HK-2 (cell line): ENCODE results near the gene MVD.

Experiments used
- DNase-seq: peaks from one replicate; pipeline ENCODE4 v3.0.0-alpha.2; 2018; ENCODE audit not compliant: unreplicated experiment

Gene MVD

GRCh38 chr16:88655733-88656281, 7.1 kb downstream of the MVD start:
- DNase-seq: peak; percentile 28

GRCh38 chr16:88655053-88655732, 7.7 kb downstream of the MVD start:
- no peak for DNase-seq

GRCh38 chr16:88654363-88655052, 8.4 kb downstream of the MVD start:
- no peak for DNase-seq

GRCh38 chr16:88653596-88654362, 9.1 kb downstream of the MVD start:
- no peak for DNase-seq

GRCh38 chr16:88653101-88653500, 9.8 kb downstream of the MVD start:
- no peak for DNase-seq

- DNase-seq: no peak
These were observed 10.2 kb downstream of the MVD start for GRCh38 chr16:88652762-88653063.

GRCh38 chr16:88651989-88652761, 10.7 kb downstream of the MVD start:
- no peak for DNase-seq

- peak; percentile 92 for DNase-seq
These were observed 11.5 kb downstream of the MVD start for GRCh38 chr16:88651276-88651988.

- DNase-seq: peak; percentile 89
These were observed 12.1 kb downstream of the MVD start, which contains the start of gene CYBA for GRCh38 chr16:88650749-88651275. CYBA (minus strand) TSS chr16:88651053; CDS start chr16:88651013, 40 bp downstream.

- DNase-seq: peak; percentile 54
These were observed 12.8 kb downstream of the MVD start for GRCh38 chr16:88649924-88650748.

GRCh38 chr16:88649195-88649923, 13.5 kb downstream of the MVD start:
- peak; percentile 27 for DNase-seq

GRCh38 chr16:88647178-88648070, 15.5 kb downstream of the MVD start:
- no peak for DNase-seq

GRCh38 chr16:88646345-88647034, 16.4 kb downstream of the MVD start:
- no peak for DNase-seq

- no peak for DNase-seq
These were observed 16.9 kb downstream of the MVD start for GRCh38 chr16:88645941-88646340.

GRCh38 chr16:88645455-88645854, 17.4 kb downstream of the MVD start:
- no peak for DNase-seq

- no peak for DNase-seq
These were observed 19.3 kb downstream of the MVD start for GRCh38 chr16:88643644-88643932.

- no peak for DNase-seq
These were observed 19.8 kb downstream of the MVD start for GRCh38 chr16:88642881-88643643.
